ENCODE data around the gene HTR3A. TPM values are rescaled to one million over a fixed set of nuclear protein-coding genes. Genes with fewer than 3 reads are reported as not detected.
A peak's percentile ranks its signal among the peaks of the same experiment; 100 is the strongest.
"Not testable (repeated sequence)": the region's sequence is repeated elsewhere in the genome, so short reads cannot be mapped to it uniquely, and the experiment has no call there.

The HTR3A gene
- total RNA-seq (2014; rRNA removed; shearing (Covaris generic)), result not detected in 2 replicates
- not detected in 2 replicates for polyA plus RNA-seq (2015; cell fraction: cytosol; rRNA removed)
- polyA plus RNA-seq (2015; cell fraction: nucleus; rRNA removed), result not detected in 2 replicates

DNA sequence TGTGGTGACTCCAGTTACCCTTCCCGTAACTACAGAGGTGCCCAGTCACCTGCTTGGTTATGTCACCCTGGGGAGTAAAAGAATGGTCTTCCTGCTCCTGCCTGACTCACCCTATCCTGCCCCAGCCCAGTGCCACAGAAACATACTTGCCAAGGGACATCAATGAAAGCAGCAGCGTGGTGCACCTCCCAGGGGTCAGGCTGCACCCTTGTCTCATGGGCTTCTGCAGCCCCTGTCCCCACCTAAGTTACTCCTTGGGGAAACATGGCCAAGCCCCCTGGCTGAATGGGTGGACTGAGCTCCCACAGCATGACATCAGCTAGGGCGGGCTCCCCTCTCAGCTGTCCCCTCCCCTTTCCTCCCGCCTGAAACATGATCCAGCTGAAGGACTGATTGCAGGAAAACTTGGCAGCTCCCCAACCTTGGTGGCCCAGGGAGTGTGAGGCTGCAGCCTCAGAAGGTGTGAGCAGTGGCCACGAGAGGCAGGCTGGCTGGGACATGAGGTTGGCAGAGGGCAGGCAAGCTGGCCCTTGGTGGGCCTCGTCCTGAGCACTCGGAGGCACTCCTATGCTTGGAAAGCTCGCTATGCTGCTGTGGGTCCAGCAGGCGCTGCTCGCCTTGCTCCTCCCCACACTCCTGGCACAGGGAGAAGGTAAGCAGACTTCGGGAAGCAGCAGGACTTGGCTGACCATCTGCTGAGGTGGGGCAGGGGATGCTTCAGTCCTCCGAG lies at the start of gene HTR3A:
Gene HTR3A, plus strand, starts transcription at position 368 of the 730 bp plus-strand sequence. Its CDS starts 218 bp downstream, at position 586.
- in situ Hi-C loops (cut with HindIII; ENCODE audit: low pct_unique_long_range_greater_than_20kb, low sequenced_read_pairs), result no loop called here
- no peak for DNase-seq (ENCODE audit: low read depth, low spot score)

DNA sequence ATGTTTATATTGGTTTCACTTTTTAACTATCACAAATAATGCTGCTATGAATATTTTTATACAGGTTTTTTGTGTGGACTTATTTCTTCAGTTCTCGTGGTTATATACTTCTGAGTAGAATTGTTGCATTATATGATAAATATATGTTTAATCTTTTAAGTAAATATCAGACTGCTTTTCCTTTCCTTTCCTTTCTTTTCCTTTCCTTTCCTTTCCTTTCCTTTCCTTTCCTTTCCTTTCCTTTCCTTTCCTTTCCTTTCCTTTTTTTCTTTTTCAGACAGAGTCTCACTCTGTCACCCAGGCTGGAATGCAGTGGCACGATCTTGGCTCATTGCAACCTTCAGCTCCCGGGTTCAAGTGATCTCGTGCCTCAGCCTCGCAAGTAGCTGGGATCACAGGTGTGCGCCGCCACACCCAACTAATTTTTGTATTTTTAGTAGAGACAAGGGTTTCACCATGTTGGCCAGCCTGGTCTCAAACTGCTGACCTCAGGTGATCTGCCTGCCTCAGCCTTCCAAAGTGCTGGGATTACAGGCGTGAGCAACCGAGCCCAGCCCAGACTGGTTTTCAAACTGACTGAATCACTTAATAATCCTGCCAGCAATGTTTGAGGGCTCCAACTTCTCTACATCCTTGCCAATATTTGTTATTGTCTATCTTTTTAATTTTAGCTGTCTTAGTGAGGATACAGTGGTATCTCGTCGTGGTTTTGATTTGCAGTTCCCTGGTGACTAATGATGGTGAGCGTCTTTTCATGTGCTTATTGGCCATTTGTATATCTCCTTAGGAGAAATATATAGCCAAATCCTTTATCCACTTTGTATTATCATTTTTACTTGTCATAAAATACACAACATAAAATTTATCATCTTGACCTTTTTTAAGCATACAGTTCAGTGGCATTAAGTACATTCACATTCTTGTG lies 48.4 kb upstream of the HTR3A start:
- DNase-seq (ENCODE audit: low read depth, low spot score), result peak; percentile 27

DNA sequence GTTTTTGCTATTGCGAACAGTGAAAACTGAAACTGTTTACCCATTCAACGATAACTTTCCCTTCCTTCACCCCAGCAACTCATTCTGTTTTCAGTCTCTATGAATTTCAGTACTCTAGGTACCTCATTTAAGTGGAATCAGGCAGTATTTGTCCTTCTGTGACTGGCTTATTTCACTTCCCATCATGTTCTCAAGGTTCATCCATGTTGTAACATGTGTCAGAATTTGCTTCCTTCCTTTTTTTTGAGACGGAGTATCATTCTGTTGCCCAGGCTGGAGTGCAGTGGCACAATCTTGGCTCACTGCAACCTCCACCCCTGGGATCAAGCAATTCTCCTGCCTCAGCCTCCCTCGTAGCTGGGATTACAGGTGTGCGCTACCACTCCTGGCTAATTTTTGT lies 46.6 kb upstream of the HTR3A start:
- in situ Hi-C loops (cut with HindIII; ENCODE audit: low pct_unique_long_range_greater_than_20kb, low sequenced_read_pairs), result no loop called here
- no peak for DNase-seq (ENCODE audit: low read depth, low spot score)

More for the DNA sequence above, 48.4 kb upstream of the HTR3A start:
- in situ Hi-C loops (cut with HindIII; ENCODE audit: low pct_unique_long_range_greater_than_20kb, low sequenced_read_pairs), result no loop called here

DNA sequence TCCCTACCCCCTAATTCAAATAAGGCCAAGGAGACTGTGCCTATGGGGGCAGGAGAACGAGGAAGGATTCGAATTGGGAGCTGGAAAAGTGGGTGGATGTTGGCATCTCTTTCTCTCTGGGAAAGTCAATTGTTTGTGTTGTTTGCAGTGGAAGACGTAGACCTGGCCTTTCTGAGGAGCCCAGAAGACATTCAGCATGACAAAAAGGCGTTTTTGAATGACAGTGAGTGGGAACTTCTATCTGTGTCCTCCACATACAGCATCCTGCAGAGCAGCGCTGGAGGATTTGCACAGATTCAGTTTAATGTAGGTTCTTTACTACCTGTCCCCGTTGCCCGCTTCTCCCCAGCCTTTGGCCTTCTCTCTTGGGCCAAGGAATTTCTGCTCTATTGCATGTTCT lies 42.1 kb upstream of the HTR3A start:
- no peak for DNase-seq (ENCODE audit: low read depth, low spot score)
- in situ Hi-C loops (cut with HindIII; ENCODE audit: low pct_unique_long_range_greater_than_20kb, low sequenced_read_pairs), result no loop called here

DNA sequence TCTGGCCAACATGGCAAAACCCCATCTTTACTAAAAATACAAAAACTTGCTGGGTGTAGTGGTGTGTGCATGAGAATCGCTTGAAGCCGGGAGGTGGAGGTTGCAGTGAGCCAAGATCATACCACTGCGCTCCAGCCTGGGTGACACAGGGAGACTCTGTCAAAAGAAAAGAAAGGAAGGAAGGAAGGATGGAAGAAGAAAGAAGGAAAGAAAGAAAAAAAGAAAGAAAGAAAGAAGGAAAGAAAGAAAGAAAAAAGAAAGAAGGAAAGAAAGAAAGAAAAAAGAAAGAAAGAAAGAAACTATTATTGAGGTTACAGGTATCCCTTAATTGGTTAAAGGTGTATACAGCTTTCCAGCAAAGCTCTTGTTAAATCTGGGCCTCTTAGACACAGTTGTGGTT lies 40.7 kb upstream of the HTR3A start:
- in situ Hi-C loops (cut with HindIII; ENCODE audit: low pct_unique_long_range_greater_than_20kb, low sequenced_read_pairs); DNase-seq (ENCODE audit: low read depth, low spot score): not testable (repeated sequence)

DNA sequence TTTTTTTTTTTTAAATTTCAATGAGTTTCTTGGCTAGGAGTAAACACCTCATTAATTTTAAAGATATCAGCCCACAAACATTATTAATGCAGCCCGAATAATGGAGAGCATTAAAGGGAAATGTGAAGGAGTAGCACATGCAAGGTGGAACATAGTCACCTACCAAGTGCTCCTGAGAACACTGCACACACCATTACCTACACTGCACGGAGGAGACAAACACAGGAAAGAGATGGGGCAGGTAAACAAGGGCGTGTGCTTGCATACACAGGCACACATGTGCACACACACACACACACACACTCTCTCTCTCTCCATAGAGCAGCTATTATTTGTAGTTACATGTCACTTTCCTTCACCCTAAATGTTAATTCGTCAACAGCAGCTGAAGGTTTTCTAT lies 40.1 kb upstream of the HTR3A start:
- DNase-seq (ENCODE audit: low read depth, low spot score), result no peak
- in situ Hi-C loops (cut with HindIII; ENCODE audit: low pct_unique_long_range_greater_than_20kb, low sequenced_read_pairs), result no loop called here

DNA sequence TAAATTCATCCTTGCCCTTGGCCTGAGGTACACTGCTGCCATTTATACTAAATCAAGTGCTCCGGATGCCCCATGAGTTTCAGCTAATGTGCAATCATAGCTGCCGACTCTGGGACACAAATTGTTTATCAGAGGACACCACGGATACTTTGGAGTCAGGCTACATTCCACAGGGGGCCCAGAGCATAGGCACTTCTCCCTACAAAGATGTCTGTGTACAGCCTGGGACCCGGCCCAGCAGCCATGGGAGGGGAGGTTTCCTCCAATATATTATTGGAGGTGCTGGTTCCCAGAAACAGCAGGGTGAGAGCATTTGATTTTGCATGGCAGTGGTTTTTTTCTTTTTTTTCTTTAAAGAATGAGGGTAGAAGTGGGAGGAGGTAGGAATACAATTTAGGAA lies 39.0 kb upstream of the HTR3A start:
- in situ Hi-C loops (cut with HindIII; ENCODE audit: low pct_unique_long_range_greater_than_20kb, low sequenced_read_pairs), result no loop called here

DNA sequence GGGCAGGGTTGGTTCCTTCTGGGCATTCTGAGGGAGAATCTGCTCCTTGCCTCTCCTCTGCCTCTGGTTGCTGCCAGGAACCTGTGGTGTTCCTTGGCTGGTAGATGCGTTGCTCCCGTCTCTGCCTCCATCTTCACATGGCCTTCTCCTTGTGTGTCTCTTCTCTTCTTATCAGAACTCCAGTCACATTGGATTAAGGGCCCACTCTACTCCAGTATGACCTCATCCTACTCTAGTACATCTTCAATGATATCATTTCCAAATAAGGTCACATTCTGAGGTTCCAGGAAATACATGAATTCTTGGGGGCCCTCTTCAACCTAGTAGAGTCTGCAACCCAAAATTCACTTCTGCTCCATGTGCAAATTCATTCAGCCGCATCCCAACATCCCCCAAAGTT lies 37.0 kb upstream of the HTR3A start:
- no peak for DNase-seq (ENCODE audit: low read depth, low spot score)
- in situ Hi-C loops (cut with HindIII; ENCODE audit: low pct_unique_long_range_greater_than_20kb, low sequenced_read_pairs), result no loop called here

More for the DNA sequence above, 39.0 kb upstream of the HTR3A start:
- no peak for DNase-seq (ENCODE audit: low read depth, low spot score)

DNA sequence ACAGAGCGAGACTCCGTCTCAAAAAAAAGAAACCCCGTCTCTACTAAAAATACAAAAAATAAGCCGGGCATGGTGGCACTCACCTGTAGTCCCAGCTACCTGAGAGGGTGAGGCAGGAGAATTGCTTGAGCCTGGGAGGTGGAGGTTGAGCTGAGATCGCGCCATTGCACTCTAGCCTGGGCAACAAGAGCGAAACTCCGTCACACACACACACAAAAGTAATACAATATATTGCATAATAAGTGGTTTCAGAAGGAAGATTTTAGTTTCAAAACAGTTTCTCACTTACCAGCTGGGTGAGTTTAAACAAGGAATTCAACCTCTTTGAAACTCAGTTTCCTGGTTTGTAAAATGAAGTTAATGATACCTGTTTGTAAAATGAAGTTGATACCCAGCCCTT lies 32.7 kb upstream of the HTR3A start:
- in situ Hi-C loops (cut with HindIII; ENCODE audit: low pct_unique_long_range_greater_than_20kb, low sequenced_read_pairs), result no loop called here
- no peak for DNase-seq (ENCODE audit: low read depth, low spot score)

DNA sequence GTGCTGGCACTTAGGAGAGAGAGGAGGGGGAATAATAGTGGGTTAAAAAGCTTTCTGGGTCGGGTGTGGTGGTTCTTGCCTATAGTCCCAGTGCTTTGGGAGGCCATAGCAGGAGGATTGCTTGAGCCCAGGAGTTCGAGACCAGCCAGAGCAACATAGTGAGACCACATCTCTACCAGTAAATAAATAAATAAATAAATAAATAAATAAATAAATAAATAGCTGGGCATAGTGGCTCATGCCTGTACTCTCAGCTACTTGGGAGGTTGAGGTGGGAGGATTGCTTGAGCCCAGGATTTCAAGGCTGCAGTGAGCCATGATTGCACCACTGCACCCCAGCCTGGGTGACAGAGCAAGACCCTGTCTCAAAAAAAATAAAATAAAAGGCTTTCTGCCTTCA lies 28.7 kb upstream of the HTR3A start:
- in situ Hi-C loops (cut with HindIII; ENCODE audit: low pct_unique_long_range_greater_than_20kb, low sequenced_read_pairs); DNase-seq (ENCODE audit: low read depth, low spot score): not testable (repeated sequence)

DNA sequence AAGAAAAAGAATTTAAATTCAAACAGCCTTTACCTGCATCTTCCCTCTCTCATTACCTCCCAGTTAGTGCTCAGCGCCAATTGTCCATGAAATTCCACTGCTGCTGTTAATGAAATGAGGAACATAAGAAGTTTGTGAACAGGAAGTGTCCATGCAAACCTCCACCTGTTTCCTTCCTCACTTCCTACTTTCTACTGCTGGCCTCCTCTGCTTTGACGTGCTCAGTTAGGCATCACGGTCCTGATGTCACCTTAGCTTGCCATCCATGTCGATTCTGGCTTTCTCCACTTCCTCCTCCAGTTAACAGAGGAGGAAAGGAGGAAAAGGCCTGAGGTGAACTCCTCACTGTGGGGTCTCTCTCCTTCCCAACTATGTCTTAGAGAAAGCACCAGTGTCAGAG lies 26.9 kb upstream of the HTR3A start:
- in situ Hi-C loops (cut with HindIII; ENCODE audit: low pct_unique_long_range_greater_than_20kb, low sequenced_read_pairs), result no loop called here
- no peak for DNase-seq (ENCODE audit: low read depth, low spot score)

DNA sequence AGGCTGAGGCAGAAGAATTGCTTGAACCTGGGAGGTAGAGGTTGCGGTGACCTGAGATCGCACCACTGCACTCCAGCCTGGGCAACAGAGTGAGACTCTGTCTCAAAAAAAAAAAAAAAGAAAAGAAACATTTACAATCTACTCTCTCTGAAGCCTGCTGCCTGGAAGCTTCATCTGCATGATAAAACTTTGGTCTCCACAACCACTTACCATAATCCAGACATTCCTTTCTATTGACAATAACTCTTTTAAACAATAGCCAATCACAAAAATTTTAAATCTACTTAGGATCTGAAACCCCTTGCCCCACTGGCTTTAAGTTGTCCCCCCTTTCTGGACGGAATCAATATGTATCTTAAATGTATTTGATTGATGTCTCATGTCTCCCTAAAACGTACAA lies 25.0 kb upstream of the HTR3A start:
- no peak for DNase-seq (ENCODE audit: low read depth, low spot score)
- in situ Hi-C loops (cut with HindIII; ENCODE audit: low pct_unique_long_range_greater_than_20kb, low sequenced_read_pairs), result no loop called here

DNA sequence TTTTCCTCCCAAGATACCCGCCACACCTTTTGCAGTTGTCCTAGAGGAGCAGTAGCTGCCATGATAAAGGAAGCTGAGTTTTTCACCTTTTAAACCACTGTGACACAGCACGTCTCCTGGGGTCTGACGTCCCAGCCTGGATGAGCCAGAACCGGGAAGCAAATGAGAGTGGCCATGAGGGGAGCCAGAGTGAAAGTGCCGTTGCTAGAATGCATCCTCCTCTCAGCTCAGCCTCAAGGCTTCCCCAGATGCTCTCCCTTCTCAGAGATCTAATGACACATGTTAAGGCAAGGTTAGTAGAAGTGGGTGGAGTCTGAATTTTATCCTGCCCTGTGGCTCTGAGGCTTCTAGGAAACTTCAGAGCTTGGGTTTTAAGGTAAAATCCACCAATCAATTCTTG lies 23.4 kb upstream of the HTR3A start:
- in situ Hi-C loops (cut with HindIII; ENCODE audit: low pct_unique_long_range_greater_than_20kb, low sequenced_read_pairs), result no loop called here

DNA sequence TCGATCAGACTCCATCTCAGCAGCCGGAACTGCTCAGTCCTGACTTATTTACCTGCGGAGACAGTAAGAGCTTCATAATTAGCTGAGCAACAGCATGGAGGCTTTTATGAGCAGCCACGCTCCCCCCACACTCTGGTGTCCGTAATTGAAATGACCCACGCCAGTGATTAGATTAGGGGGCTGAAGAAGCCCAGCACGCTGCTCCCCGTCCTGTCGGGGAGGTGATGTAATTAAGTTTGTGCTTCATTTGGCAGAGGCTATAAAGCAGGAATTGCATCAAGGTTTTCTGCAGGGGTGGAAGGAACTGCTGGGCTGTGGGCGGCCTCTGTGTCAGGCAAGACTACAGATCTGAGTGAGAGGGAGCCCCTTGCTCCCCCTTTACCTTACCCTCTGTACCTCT lies 22.8 kb upstream of the HTR3A start:
- no peak for DNase-seq (ENCODE audit: low read depth, low spot score)
- in situ Hi-C loops (cut with HindIII; ENCODE audit: low pct_unique_long_range_greater_than_20kb, low sequenced_read_pairs), result no loop called here

More for the DNA sequence above, 23.4 kb upstream of the HTR3A start:
- DNase-seq (ENCODE audit: low read depth, low spot score), result no peak

DNA sequence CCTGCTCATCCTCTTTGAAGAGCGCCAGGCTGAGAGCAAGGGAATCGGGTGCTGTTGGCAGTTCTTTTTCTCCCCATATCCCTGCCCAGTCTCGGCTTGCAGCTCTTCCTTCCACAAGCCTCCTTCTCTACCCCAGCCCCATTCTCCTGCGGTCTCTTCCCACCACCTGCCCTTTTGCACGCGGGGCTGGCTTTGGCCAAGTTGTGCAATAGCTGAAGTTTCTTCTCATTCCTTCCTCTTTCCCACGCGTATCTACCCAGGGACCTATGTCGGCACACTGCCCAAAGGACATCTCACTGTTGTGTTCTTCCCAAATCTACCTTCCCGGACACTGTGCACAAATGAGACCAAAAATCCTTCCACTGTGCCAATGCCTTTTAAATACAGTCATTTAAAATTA lies 22.3 kb upstream of the HTR3A start:
- in situ Hi-C loops (cut with HindIII; ENCODE audit: low pct_unique_long_range_greater_than_20kb, low sequenced_read_pairs), result no loop called here
- no peak for DNase-seq (ENCODE audit: low read depth, low spot score)

DNA sequence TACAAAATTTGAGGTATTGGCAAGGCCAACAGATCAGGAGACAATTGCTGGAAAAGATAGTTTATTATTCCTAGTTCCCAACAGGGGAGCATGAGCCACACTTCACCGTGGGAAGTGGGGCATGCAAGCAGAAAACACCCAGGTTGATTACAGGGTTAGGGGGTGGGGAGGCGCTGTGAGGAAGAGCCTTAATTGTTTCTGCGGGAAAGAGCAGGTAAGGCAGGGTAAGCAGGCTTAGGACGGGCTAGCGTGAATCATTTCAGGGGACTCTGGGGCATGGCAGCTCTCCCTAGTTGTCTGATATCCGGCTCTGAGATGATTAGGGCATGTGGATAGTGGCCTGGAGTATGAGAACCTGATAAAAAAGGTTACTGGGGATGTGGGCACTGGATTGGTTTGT lies 20.7 kb upstream of the HTR3A start:
- in situ Hi-C loops (cut with HindIII; ENCODE audit: low pct_unique_long_range_greater_than_20kb, low sequenced_read_pairs), result no loop called here
- DNase-seq (ENCODE audit: low read depth, low spot score), result no peak

DNA sequence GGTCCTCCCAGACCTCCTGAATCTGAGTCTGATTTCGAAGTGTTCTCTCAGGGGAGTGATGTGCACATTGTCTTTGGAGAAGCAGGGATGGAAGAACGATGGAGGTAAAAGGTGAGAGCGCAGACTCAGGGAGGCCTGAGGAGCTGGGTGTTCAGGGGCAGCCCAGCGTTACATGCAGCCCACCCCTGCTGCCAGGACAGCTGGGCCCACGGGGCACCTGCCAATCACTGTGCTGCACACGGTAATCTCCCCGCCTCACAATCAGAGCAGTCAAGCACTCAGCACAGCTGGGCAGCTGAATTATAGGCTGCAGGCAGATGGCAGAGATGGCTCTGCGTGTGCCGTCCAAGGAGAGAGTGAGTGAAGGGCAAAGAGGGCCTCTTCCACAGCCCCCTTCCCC lies 17.9 kb upstream of the HTR3A start:
- in situ Hi-C loops (cut with HindIII; ENCODE audit: low pct_unique_long_range_greater_than_20kb, low sequenced_read_pairs), result no loop called here
- DNase-seq (ENCODE audit: low read depth, low spot score), result no peak

DNA sequence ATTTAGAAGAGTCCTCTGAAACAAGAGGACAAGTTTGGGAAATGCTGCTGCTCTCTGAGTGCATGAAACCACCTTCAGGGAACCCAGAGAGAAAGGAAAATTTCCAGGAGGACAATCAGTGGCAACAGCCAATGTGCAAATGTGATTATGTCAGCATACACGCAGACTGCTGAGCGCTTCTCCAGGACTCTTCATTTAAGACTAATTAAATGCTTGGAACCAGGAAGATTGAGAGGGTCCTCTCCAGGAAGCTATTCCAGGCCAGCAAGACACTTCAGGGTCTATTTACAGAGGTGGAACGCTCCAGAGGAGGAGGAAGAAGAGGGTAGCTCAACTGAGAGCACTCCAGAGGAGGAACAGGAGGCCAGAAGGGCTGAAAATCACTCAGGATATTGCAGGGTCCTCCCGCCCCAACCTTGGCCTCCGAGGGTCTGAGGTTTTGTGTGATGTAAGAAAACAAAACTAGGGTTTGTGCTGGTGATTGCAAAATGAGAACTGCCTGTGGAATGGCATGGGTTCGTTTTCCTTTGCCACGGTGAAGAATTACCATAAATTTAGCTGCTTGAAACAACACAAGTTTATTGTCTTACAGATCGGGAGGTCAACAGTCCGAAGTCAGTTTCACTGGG lies 14.1 kb upstream of the HTR3A start:
- DNase-seq (ENCODE audit: low read depth, low spot score), result no peak
- in situ Hi-C loops (cut with HindIII; ENCODE audit: low pct_unique_long_range_greater_than_20kb, low sequenced_read_pairs), result no loop called here

All from SK-MEL-5 (cell line).